ENCODE results near the gene P2RY2. TPM values are rescaled to one million over a fixed set of nuclear protein-coding genes. Genes with fewer than 3 reads are reported as not detected.

The P2RY2 gene
- total RNA-seq, 2 experiments from 2014 or later, result not detected

DNA sequence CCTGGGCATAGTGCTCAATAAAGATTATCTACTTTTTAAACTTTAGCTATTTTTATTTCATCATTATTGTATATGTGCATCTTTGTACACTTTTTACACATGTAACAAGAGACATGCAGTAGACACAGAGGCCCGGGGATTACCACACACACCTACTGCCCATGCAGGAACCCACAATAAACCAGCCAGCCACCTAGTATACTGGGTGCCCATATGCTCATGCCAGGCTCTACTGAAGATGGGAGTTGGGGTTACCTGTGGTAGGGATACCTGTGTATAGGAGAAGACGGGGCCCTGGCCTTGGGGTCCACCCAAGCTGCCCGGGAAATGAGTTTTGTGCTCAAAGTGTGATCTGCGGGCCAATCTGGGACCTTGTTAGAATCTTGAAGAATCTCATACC, 31.2 kb upstream of the P2RY2 start:
- POLR2A ChIA-PET, result interaction anchor here (0.6 to 1.7 kb wide), 4 partner anchors 10 to 279 kb away, joined by 3 to 5 read pairs (median 4); no protein-coding TSS in a partner anchor
- Histone ChIP-seq H4K20me1 (ENCODE audit: insufficient read depth, low read length) (no peaks in the 10 kb centered on the region), H3K9me3 (ENCODE audit: low read length) (0 out of 2 replicates have a peak, but pooled peaks cover 2% of the 10 kb centered on the region), H3K9me2 (ENCODE audit: insufficient read depth, low read length) (no peaks in the 10 kb centered on the region), H3K36me3 (ENCODE audit: insufficient read depth, low read length) (no peaks in the 10 kb centered on the region), H2AFZ (ENCODE audit: low read length) (no peak overlapping the region), H3K4me3 (ENCODE audit: low read depth, low read length, poor library complexity, severe bottlenecking) (no peak overlapping the region), H3K4me1 (ENCODE audit: insufficient read depth, low read length, poor library complexity, severe bottlenecking) (peaks cover 17% of the 10 kb centered on the region), H3K4me2 (ENCODE audit: low read length) (no peak overlapping the region), H3K27ac (ENCODE audit: low read depth, low read length, poor library complexity, severe bottlenecking) (no peak overlapping the region), H3K79me2 (ENCODE audit: insufficient read depth, low read depth, low read length) (no peaks in the 10 kb centered on the region)
- no TSS peak for BruUV-seq (replicated peaks)
- DNase-seq (ENCODE audit: low spot score), result no peak
- CTCF ChIA-PET (ENCODE audit: unreplicated experiment), result interaction anchor here (1.0 to 1.3 kb wide), 2 partner anchors 9 to 56 kb away, joined by 4 to 5 read pairs; no protein-coding TSS in a partner anchor
- intact Hi-C loops (cut with micrococcal nuclease; ENCODE audit: unreplicated experiment), result no loop called here
- TF ChIP-seq CTCF (conservative IDR thresholded peaks at IDR 0.05; ENCODE audit: low read length) (no peak), EZH2phosphoT487 (IDR thresholded peaks at IDR 0.05; ENCODE audit: borderline replicate concordance, low read depth, low read length) (no peak)

- CTCF ChIA-PET (ENCODE audit: unreplicated experiment), result interaction anchor here (0.6 kb wide), 1 partner anchor 102 kb away, joined by 3 read pairs; no protein-coding TSS in a partner anchor
- no TSS peak for BruUV-seq (replicated peaks)
- intact Hi-C loops (cut with micrococcal nuclease; ENCODE audit: unreplicated experiment), result no loop called here
- H3K9me3 ChIP-seq (ENCODE audit: low read length), result no peaks in the 10 kb centered on the region
- TF ChIP-seq CTCF (conservative IDR thresholded peaks at IDR 0.05; ENCODE audit: low read length), result no peak
- no peak for TF ChIP-seq EZH2phosphoT487 (IDR thresholded peaks at IDR 0.05; ENCODE audit: borderline replicate concordance, low read depth, low read length)
- no peaks in the 10 kb centered on the region for H3K79me2 ChIP-seq (ENCODE audit: insufficient read depth, low read depth, low read length)
- no peaks in the 10 kb centered on the region for H4K20me1 ChIP-seq (ENCODE audit: insufficient read depth, low read length)
- peaks cover 17% of the 10 kb centered on the region for H3K4me1 ChIP-seq (ENCODE audit: insufficient read depth, low read length, poor library complexity, severe bottlenecking)
- H3K4me3 ChIP-seq (ENCODE audit: low read depth, low read length, poor library complexity, severe bottlenecking), result no peak overlapping the region
- no peak overlapping the region for H2AFZ ChIP-seq (ENCODE audit: low read length)
- no peaks in the 10 kb centered on the region for H3K9me2 ChIP-seq (ENCODE audit: insufficient read depth, low read length)
- POLR2A ChIA-PET, result interaction anchor here (0.7 kb wide), 1 partner anchor 278 kb away, joined by 5 read pairs; no protein-coding TSS in a partner anchor
- no peaks in the 10 kb centered on the region for H3K36me3 ChIP-seq (ENCODE audit: insufficient read depth, low read length)
- no peak for DNase-seq (ENCODE audit: low spot score)
- no peak overlapping the region for H3K27ac ChIP-seq (ENCODE audit: low read depth, low read length, poor library complexity, severe bottlenecking)
- no peak overlapping the region for H3K4me2 ChIP-seq (ENCODE audit: low read length)
Measured at GRCh38 chr11:73187854-73188253, 30.2 kb upstream of the P2RY2 start.

DNA sequence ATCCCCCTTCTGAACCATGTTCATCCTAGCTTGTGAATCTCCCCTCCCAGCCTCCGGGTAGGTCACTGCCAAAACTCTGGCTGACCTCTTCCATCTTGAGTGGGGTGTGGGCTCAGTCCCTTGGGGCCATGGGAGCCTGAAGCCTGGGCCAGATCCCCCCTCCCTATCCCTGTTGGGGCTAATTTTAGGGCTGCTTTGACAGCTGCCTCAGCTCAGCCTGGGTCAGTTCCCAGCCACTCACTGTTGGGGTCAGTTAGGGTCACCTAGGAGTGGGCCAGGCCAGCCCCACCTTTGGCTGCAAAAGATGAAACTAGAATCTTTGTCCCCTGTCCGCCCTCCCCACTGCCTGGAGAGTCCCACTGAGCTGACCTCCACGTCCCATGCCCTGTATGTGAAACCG, 29.8 kb upstream of the P2RY2 start:
- H3K27ac ChIP-seq (ENCODE audit: low read depth, low read length, poor library complexity, severe bottlenecking), result no peak overlapping the region
- H3K4me1 ChIP-seq (ENCODE audit: insufficient read depth, low read length, poor library complexity, severe bottlenecking), result peaks cover 17% of the 10 kb centered on the region
- H3K9me2 ChIP-seq (ENCODE audit: insufficient read depth, low read length), result no peaks in the 10 kb centered on the region
- DNase-seq (ENCODE audit: low spot score), result no peak
- H2AFZ ChIP-seq (ENCODE audit: low read length), result no peak overlapping the region
- H4K20me1 ChIP-seq (ENCODE audit: insufficient read depth, low read length), result no peaks in the 10 kb centered on the region
- no peaks in the 10 kb centered on the region for H3K36me3 ChIP-seq (ENCODE audit: insufficient read depth, low read length)
- intact Hi-C loops (cut with micrococcal nuclease; ENCODE audit: unreplicated experiment), result no loop called here
- no peaks in the 10 kb centered on the region for H3K79me2 ChIP-seq (ENCODE audit: insufficient read depth, low read depth, low read length)
- ChIA-PET POLR2A (no interaction called here), CTCF (ENCODE audit: unreplicated experiment) (no interaction called here)
- H3K4me2 ChIP-seq (ENCODE audit: low read length), result no peak overlapping the region
- H3K9me3 ChIP-seq (ENCODE audit: low read length), result no peaks in the 10 kb centered on the region
- BruUV-seq (replicated peaks), result no TSS peak
- TF ChIP-seq CTCF (conservative IDR thresholded peaks at IDR 0.05; ENCODE audit: low read length) (no peak), EZH2phosphoT487 (IDR thresholded peaks at IDR 0.05; ENCODE audit: borderline replicate concordance, low read depth, low read length) (no peak)
- H3K4me3 ChIP-seq (ENCODE audit: low read depth, low read length, poor library complexity, severe bottlenecking), result no peak overlapping the region

Data from OCI-LY7 (cell line).